VCaP (cell line): ENCODE results near the gene NFATC2IP.

ENCODE experiments used
- H3K27ac ChIP-seq: fragments of 450-650 bp; 2 replicates; pipeline ENCODE4 v1.5.1; 2017
- TF ChIP-seq, protein P1 (sequence below): fragments of 450-650 bp; conservative IDR thresholded peaks from 2 replicates; pipeline ENCODE4 v1.5.1; 2017; ENCODE audit warnings: mild to moderate bottlenecking, moderate library complexity

NFATC2IP gene

DNA sequence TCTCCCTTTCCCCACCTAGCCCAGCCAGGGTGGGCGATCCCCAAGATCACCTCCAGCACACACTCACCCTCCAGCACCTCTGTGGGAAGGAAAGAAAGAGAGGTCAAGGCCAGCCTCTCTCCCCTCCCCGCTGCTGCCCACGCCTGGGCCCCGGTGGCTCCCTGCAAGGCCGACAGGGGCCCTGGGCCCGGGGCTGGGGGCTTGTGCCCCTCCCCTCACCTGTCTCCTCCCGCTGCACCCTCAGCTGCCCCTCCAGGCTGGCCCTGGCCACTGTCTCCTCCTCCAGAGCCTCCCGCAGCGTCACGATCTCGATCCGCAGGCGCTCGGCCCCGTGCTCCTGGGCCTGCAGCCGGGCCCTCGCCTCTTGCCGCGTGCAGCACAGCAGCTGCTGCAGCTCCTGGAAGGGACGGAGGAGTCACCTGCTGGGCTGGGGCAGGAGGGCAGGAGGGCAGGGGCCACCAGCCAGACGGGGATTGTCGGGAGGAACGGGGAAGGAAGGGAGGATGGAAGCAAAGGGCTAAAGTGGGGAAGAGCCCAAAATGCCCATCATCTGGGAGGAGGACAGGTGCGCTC lies 44.9 kb upstream of the NFATC2IP start:
- TF ChIP-seq, protein P1, sequence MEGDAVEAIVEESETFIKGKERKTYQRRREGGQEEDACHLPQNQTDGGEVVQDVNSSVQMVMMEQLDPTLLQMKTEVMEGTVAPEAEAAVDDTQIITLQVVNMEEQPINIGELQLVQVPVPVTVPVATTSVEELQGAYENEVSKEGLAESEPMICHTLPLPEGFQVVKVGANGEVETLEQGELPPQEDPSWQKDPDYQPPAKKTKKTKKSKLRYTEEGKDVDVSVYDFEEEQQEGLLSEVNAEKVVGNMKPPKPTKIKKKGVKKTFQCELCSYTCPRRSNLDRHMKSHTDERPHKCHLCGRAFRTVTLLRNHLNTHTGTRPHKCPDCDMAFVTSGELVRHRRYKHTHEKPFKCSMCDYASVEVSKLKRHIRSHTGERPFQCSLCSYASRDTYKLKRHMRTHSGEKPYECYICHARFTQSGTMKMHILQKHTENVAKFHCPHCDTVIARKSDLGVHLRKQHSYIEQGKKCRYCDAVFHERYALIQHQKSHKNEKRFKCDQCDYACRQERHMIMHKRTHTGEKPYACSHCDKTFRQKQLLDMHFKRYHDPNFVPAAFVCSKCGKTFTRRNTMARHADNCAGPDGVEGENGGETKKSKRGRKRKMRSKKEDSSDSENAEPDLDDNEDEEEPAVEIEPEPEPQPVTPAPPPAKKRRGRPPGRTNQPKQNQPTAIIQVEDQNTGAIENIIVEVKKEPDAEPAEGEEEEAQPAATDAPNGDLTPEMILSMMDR, result no peak
- no peak overlapping the region for H3K27ac ChIP-seq

DNA sequence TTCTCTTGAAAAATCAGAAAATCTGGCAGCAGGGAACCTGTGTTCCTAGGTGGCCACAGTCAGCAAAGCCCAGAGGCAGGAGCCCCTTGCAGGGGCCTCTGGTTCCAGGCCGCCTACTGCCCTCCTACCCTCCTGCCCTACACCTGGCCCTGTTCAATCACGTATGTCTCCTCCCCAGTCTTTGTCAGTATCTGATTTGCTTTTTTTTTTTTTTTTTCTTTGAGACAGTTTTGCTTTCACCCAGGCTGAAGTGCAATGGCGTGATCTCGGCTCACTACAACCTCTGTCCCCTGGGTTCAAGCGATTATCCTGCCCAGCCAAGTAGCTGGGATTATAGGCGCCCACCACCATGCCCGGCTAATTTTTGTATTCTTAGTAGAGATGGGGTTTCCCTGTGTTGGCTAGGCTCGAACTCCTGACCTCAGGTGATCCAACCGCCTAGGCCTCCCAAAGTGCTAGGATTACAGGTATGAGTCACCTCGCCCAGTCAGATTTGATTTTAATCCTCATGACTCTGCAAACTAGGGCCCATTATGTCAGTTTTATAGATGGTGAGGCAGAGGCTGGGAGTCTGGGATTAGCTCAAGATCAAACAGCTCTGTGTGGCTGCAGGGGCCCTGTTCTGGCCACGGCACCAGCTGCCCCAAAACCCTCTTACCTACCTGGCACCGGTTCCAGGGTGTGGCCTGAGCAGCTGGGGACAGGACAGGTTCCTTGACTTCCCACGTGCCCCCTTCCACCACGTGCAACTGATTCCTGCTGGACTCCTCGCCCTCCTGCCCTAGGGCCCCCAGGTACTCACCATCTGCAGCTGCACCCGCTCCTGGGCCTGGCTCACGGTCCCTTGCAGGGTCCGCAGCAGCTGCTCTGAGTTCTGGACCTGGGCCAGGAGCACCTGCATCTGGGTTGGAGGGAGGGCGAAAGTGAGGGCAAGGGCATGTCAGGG lies 40.4 kb upstream of the NFATC2IP start:
- TF ChIP-seq, protein P1, result no peak
- H3K27ac ChIP-seq, result no peak overlapping the region

DNA sequence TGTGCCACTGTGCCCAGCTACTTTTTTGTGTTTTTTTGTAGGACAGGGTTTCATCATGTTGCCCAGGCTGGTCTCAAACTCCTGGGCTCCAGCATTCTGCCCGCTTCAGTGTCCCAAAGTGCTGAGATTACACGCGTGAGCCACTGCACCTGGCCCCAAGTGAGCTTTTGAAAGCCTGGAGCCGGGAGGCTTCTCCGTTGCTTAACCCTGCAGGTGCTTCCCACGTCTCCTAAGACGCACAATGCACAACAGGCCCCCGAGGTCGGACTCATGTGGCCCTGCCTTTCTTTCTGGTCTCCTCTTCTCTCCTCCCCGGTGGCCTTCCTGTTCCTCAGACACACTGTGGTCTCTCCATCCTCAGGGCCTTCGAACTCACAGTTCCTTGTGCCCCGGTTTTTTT lies 38.2 kb upstream of the NFATC2IP start:
- no peak overlapping the region for H3K27ac ChIP-seq
- TF ChIP-seq, protein P1, result no peak

DNA sequence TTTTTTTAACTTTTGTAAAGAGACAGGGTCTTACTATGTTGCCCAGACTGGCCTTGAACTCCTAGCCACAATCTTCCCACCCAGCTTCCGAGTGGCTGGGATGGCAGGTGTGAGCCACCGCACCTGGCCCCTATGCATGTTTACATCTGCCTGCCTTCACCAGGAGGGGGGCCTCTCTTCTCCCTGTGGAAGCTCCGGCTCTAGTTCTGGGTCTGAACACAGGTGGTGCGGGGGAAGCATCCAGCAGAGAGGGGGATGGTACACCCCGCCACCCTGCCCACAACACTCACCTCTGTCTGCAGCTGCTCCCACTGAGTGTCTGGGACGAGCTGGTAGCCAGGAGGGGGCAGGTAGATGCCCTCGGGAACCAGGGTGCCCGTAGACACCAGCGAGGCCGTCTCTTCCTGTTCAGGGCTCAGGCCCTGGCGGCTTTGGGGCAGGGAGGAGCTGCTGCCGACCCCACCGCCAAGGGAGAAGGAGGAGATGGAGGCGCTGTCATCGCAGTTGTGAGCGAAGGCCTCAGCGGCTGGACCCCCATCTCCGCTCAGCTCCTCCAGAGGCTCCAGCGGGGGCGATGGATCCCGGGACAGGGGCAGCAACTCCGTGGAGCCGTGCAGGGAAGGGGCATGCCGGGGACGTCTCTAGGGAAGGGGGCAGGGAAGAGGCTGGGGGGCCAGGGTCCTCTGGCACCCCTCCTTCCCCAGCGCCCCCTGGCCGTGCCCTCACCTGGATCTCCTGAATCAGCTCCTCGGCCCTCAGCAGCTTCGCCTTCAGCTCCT lies 36.6 kb upstream of the NFATC2IP start:
- TF ChIP-seq, protein P1, result no peak
- H3K27ac ChIP-seq, result no peak overlapping the region

DNA sequence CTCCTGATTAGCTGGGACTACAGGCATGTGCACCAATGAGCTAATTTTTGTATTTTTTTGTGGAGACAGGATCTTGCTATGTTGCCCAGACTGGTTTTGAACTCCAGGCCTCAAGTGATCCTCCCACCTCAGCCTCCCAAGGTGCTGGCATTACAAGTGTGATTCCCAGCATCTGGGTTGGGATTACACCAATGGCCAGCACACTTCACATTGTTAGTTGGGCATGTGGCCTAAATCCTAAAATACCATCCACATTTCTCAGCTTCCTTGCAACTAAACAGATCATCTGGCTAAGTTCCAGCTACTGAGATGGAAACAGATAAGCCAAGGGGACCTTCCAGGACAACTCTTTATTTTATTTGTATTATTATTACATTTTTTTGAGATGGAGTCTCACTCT lies 35.6 kb upstream of the NFATC2IP start:
- TF ChIP-seq, protein P1, result no peak
- no peak overlapping the region for H3K27ac ChIP-seq

DNA sequence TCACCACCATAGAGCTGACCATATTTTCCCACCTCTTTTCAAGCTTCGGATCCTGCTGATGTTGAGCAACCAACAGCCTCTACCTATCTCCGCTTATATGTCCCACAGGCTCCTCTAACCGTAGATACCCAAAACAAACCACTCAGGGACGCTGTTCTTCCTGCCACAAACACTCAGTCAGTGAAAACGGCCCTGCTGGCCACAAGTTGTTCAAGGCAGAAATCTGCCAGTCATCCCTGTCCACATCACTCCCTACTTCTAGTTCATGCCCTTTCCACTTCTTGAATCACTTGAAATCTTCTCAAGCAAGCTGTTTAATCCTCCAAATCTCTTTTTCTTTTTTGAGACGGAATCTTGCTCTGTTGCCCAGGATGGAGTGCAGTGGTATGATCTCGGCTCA lies 33.6 kb upstream of the NFATC2IP start:
- TF ChIP-seq, protein P1, result no peak
- no peak overlapping the region for H3K27ac ChIP-seq

DNA sequence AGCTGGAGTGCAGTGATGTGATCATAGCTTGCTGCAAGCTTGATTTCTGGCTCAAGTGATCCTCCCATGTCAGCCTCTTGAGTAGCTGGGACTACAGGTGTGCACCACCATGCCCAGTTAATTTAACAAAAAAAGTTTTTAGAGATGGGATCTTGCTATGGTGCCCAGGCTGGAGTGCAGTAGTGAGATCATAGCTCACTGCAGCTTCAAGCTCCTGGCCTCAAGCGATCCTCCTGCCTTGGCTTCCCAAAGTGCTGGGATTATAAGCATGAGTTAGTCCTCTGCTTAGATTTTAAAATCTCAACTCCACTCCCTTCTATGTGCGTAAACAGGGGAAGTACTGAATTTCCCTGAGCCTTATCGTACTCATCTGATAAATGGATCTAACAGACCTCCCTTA lies 32.0 kb upstream of the NFATC2IP start:
- TF ChIP-seq, protein P1, result no peak
- no peak overlapping the region for H3K27ac ChIP-seq
